ENCODE data around the gene HAND1. TPM values are rescaled to one million over a fixed set of nuclear protein-coding genes. Genes with fewer than 3 reads are reported as not detected.

HAND1 gene
- total RNA-seq (1 to 10 TPM in 3 of 9 donors, under 1 TPM in 1, not detected in 5; 0.94 to 6.8 (median 4.7) TPM), polyA plus RNA-seq (1 to 10 TPM; 1.3 to 2.4 (median 1.4) TPM)
- long read RNA-seq, donor 1, result 0 reads
- long read RNA-seq, donor 2, result 0 reads
- long read RNA-seq, donor 3, result 0 reads
- long read RNA-seq, donor 4, result 0 reads
- long read RNA-seq, donor 5, result 0 reads
- long read RNA-seq, donor 6, partial matches to known transcripts, result 1 of 5 reads
- long read RNA-seq, donor 6, other reads (novel, unspliced or antisense), result 1 of 5 reads
- long read RNA-seq, donor 7, partial matches to known transcripts, result 0 of 1 reads
- long read RNA-seq, donor 7, other reads (novel, unspliced or antisense), result 0 of 1 reads
- long read RNA-seq, donor 8, result 0 reads
- long read RNA-seq, donor 9, result 0 reads
- long read RNA-seq, donor 10, result 0 reads

GRCh38 chr5:154478224-154478565 lies at the start of gene HAND1:
Gene HAND1 (minus strand): TSS chr5:154478227. CDS start chr5:154478008, 219 bp downstream.
- Histone ChIP-seq H3K4me3 (peak within 1 kb of the TSS in 1 of 4 donors; percentile 29), H3K27ac (peak within 1 kb of the TSS in 1 of 5 donors; percentile 54), H3K36me3 (replicated peaks in 1 of 2) (no peaks in the 10 kb centered on the region), H3K4me1 (replicated peaks in 1 of 2) (peaks cover 0 to 26% of the 10 kb centered on the region in 2 donors), H3K27me3 (peaks cover 96% of the 10 kb centered on the region), H3K9me3 (replicated peaks in 1 of 3) (no peaks in the 10 kb centered on the region)
- peak; percentile 19 to 84 (median 42) for DNase-seq
- intact Hi-C loops (cut with DNase I), result no loop called here
- TF ChIP-seq POLR2A (IDR thresholded peaks at IDR 0.05) (no peak), CTCF (IDR thresholded peaks at IDR 0.05) (no peak)
- 0 to 3% (median 1%) methylated on average over 6 to 20 of the region's 20 CpGs for WGBS, 4 donors

DNA sequence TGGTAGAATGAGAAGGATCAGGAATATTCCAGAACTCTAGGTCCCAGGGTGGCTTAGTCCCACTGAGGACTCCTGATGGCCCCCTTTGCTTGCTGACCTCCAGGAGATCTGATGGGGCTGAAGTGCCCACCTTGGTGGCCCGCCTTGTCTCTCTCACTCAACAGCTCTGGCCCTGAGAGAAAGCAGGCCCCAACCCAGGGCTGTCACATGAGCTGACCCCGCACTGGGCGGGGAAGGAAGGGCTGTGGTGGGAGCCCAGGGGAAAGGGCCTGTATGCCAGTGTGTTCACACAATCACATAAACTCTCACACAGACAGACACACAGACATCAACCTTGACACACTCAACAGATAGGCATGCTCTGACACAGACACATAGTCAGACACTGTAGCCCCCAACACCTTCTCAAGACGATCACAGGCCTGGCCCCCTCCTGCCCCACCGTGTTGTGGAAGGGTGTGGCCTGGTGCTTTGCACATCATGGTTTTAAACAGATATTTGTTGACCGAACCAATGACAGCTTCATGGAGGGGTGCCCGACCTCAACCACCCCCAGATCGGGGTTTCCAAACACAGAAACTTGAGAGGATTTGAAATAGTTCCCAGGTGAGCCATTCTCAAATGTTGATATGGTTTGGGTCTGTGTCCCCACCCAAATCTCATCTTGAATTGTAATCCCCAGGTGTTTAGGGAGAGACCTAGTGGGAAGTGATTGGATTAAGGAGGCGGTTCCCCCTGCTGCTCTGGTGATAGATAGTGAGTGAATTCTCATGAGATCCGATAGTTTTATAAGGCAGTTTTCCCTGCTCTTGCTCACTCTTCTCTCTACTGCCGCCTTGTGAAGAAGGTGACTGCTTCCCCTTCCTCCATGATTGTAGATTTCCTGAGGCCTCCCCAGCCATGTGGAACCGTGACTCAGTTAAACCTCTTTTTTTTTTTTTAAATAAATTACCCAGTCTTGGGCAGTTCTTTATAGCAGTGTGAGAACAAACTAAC lies 48.5 kb upstream of the HAND1 start:
- WGBS, 4 donors, result 86 to 90% (median 88%) methylated on average over 10 to 12 of the region's 12 CpGs
- Histone ChIP-seq H3K27ac (no peak overlapping the region), H3K4me1 (replicated peaks in 1 of 2) (no peaks in the 10 kb centered on the region), H3K27me3 (peaks cover under 1% of the 10 kb centered on the region), H3K36me3 (replicated peaks in 1 of 2) (no peaks in the 10 kb centered on the region), H3K4me3 (no peak overlapping the region), H3K9me3 (replicated peaks in 1 of 3) (no peaks in the 10 kb centered on the region)
- intact Hi-C loops (cut with DNase I), result no loop called here
- no peak for DNase-seq
- TF ChIP-seq CTCF (IDR thresholded peaks at IDR 0.05) (no peak), POLR2A (IDR thresholded peaks at IDR 0.05) (no peak)

- no peaks in the 10 kb centered on the region for H3K36me3 ChIP-seq (replicated peaks in 1 of 2)
- no peaks in the 10 kb centered on the region for H3K4me1 ChIP-seq (replicated peaks in 1 of 2)
- DNase-seq, result no peak
- H3K27me3 ChIP-seq, result peaks cover 6% of the 10 kb centered on the region
- no peaks in the 10 kb centered on the region for H3K9me3 ChIP-seq (replicated peaks in 1 of 3)
- no peak overlapping the region for H3K4me3 ChIP-seq
- WGBS, 4 donors, result 54 to 63% (median 56%) methylated on average over 2 of the region's 2 CpGs
- intact Hi-C loops (cut with DNase I), result no loop called here
- peak overlapping the region in 1 of 5 donors; percentile 70 for H3K27ac ChIP-seq
- TF ChIP-seq POLR2A (IDR thresholded peaks at IDR 0.05) (no peak), CTCF (IDR thresholded peaks at IDR 0.05) (no peak)
These were observed 46.8 kb upstream of the HAND1 start for GRCh38 chr5:154524859-154525258.

DNA sequence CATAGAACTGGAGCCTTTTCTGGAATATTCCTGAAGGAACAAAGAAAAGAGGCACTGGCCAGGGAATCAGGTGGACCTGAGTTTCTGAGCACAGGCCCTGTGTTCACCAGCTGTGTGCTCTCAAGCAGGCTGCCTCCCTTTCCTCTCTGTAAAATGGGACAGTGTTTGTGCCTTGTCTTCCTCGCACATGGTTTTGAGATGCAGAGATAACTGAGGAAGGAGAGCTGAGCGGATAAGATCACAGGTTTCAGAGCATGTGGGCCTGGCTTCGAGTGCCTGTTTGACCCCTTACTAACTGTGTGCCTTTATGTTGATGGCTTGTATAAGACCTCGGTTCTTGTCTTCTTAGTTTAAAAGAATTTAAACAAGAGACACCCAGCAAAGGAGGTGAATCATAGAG lies 46.2 kb upstream of the HAND1 start:
- no peak for DNase-seq
- Histone ChIP-seq H3K27ac (peak overlapping the region in 1 of 5 donors; percentile 70), H3K9me3 (replicated peaks in 1 of 3) (no peaks in the 10 kb centered on the region), H3K4me3 (no peak overlapping the region), H3K36me3 (replicated peaks in 1 of 2) (no peaks in the 10 kb centered on the region), H3K4me1 (replicated peaks in 1 of 2) (no peaks in the 10 kb centered on the region), H3K27me3 (peaks cover 6% of the 10 kb centered on the region)
- intact Hi-C loops (cut with DNase I), result no loop called here
- 79 to 95% (median 81%) methylated on average over 4 of the region's 4 CpGs for WGBS, 4 donors
- TF ChIP-seq CTCF (IDR thresholded peaks at IDR 0.05) (no peak), POLR2A (IDR thresholded peaks at IDR 0.05) (no peak)

All from adrenal gland (tissue), 19 donors.